H9 (cell line): ENCODE data around the gene HMBS. TPM values are rescaled to one million over a fixed set of nuclear protein-coding genes. Genes with fewer than 3 reads are reported as not detected.

ENCODE experiments used
- DNase-seq: peaks from one replicate; pipeline ENCODE4 v3.0.0-alpha.2; 2017
- H2AFZ ChIP-seq: one replicate; pipeline ENCODE4 v1.6.1; 2013; ENCODE audit warnings: mild to moderate bottlenecking, low read length, control low read depth, moderate library complexity
- H2AK5ac ChIP-seq: 2 replicates; pipeline ENCODE4 v1.6.1; 2013; ENCODE audit warnings: low read length, control low read depth, mixed read lengths; ENCODE audit not compliant: insufficient read length
- H2BK120ac ChIP-seq: one replicate; pipeline ENCODE4 v1.6.1; 2013; ENCODE audit warnings: low read depth, mild to moderate bottlenecking, low read length, control low read depth, inconsistent platforms; ENCODE audit not compliant: poor library complexity, severe bottlenecking
- H2BK12ac ChIP-seq: 2 replicates; pipeline ENCODE4 v1.6.1; 2013; ENCODE audit warnings: low read length, control low read depth, mixed read lengths, low read depth; ENCODE audit not compliant: insufficient read length
- H2BK15ac ChIP-seq: 2 replicates; pipeline ENCODE4 v1.6.1; 2013; ENCODE audit warnings: low read depth, low read length, control low read depth
- H2BK20ac ChIP-seq: one replicate; pipeline ENCODE4 v1.6.1; 2013; ENCODE audit warnings: low read depth, mild to moderate bottlenecking, low read length, control low read depth, inconsistent platforms; ENCODE audit not compliant: poor library complexity, severe bottlenecking
- H2BK5ac ChIP-seq: 2 replicates; pipeline ENCODE4 v1.6.1; 2013; ENCODE audit warnings: low read length, control low read depth, mixed read lengths; ENCODE audit not compliant: insufficient read length
- H3K14ac ChIP-seq: 2 replicates; pipeline ENCODE4 v1.6.1; 2013; ENCODE audit warnings: low read length, control low read depth; ENCODE audit not compliant: insufficient read depth
- H3K18ac ChIP-seq: 2 replicates; pipeline ENCODE4 v1.6.1; 2013; ENCODE audit warnings: low read depth, mild to moderate bottlenecking, mixed read lengths, low read length, control low read depth; ENCODE audit not compliant: insufficient read length
- H3K23ac ChIP-seq: 2 replicates; pipeline ENCODE4 v1.6.1; 2013; ENCODE audit warnings: low read length, control low read depth, mixed read lengths, low read depth; ENCODE audit not compliant: insufficient read length
- H3K23me2 ChIP-seq: 2 replicates; pipeline ENCODE4 v1.6.1; 2013; ENCODE audit warnings: low read depth, mild to moderate bottlenecking, mixed read lengths, low read length, control low read depth; ENCODE audit not compliant: insufficient read length, poor library complexity, severe bottlenecking
- H3K27ac ChIP-seq: 2 replicates; pipeline ENCODE4 v1.5.1; 2013; ENCODE audit warnings: low read length, control low read depth, mixed read lengths, low read depth; ENCODE audit not compliant: insufficient read length
- H3K27me3 ChIP-seq: 2 replicates; pipeline ENCODE4 v1.6.1; 2013; ENCODE audit warnings: low read length, control low read depth, inconsistent platforms; ENCODE audit not compliant: insufficient read depth
- H3K4ac ChIP-seq: 2 replicates; pipeline ENCODE4 v1.6.1; 2013; ENCODE audit warnings: low read depth, mild to moderate bottlenecking, control low read depth, inconsistent platforms, low read length, moderate library complexity
- H3K4me1 ChIP-seq: 2 replicates; pipeline ENCODE4 v1.6.1; 2013; ENCODE audit warnings: low read length, control low read depth, inconsistent platforms; ENCODE audit not compliant: insufficient read depth
- H3K4me2 ChIP-seq: 2 replicates; pipeline ENCODE4 v1.6.1; 2013; ENCODE audit warnings: low read length, control low read depth, mixed read lengths; ENCODE audit not compliant: insufficient read length, insufficient read depth
- H3K56ac ChIP-seq: 2 replicates; pipeline ENCODE4 v1.6.1; 2013; ENCODE audit warnings: low read depth, mild to moderate bottlenecking, mixed read lengths, low read length, control low read depth; ENCODE audit not compliant: insufficient read length
- H3K79me1 ChIP-seq: 2 replicates; pipeline ENCODE4 v1.6.1; 2013; ENCODE audit warnings: low read depth, mild to moderate bottlenecking, moderate library complexity, low read length, control low read depth, inconsistent platforms; ENCODE audit not compliant: insufficient read depth, poor library complexity, severe bottlenecking
- H3K79me2 ChIP-seq: 2 replicates; pipeline ENCODE4 v1.6.1; 2013; ENCODE audit warnings: low read length, control low read depth, inconsistent platforms; ENCODE audit not compliant: insufficient read depth
- H3K9ac ChIP-seq: 2 replicates; pipeline ENCODE4 v1.6.1; 2013; ENCODE audit warnings: low read length, control low read depth, mixed read lengths; ENCODE audit not compliant: insufficient read length; ENCODE audit errors: extremely low read depth
- H3K9me3 ChIP-seq: one replicate; pipeline ENCODE4 v1.6.1; 2013; ENCODE audit warnings: low read depth, low read length, inconsistent platforms; ENCODE audit not compliant: control insufficient read depth
- H3T11ph ChIP-seq: one replicate; pipeline ENCODE4 v1.6.1; 2013; ENCODE audit warnings: mild to moderate bottlenecking, low read length, control low read depth, inconsistent platforms
- H4K20me1 ChIP-seq: one replicate; pipeline ENCODE4 v1.6.1; 2013; ENCODE audit not compliant: control insufficient read depth, insufficient read length, insufficient read depth
- H4K5ac ChIP-seq: 2 replicates; pipeline ENCODE4 v1.6.1; 2013; ENCODE audit warnings: low read depth, mild to moderate bottlenecking, mixed read lengths, low read length, control low read depth; ENCODE audit not compliant: insufficient read length
- H4K8ac ChIP-seq: replicated peaks from 2 replicates; pipeline ENCODE4 v1.6.1; 2013; ENCODE audit warnings: low read length, control low read depth, mixed read lengths, low read depth; ENCODE audit not compliant: insufficient read length
- H4K91ac ChIP-seq: 2 replicates; pipeline ENCODE4 v1.6.1; 2013; ENCODE audit warnings: low read depth, mild to moderate bottlenecking, moderate library complexity, mixed read lengths, low read length, control low read depth; ENCODE audit not compliant: insufficient read length
- H3K27ac Mint-ChIP-seq, 3 experiments: 2 replicates in 2 of 3; 3 replicates in 1 of 3; pipeline ENCODE4 v1.8.0; 2020 to 2021; ENCODE audit warnings: mixed read lengths in 3 of 3, mild to moderate bottlenecking in 1 of 3, moderate library complexity in 1 of 3
- H3K27me3 Mint-ChIP-seq: 2 replicates; pipeline ENCODE4 v1.8.0; 2021; ENCODE audit warnings: low read depth, mild to moderate bottlenecking, moderate library complexity, mixed read lengths
- H3K36me3 Mint-ChIP-seq, 3 experiments: 2 replicates in 2 of 3; 3 replicates in 1 of 3; pipeline ENCODE4 v1.8.0; 2020 to 2021; ENCODE audit warnings: low read depth in 3 of 3, mixed read lengths in 3 of 3; ENCODE audit not compliant: insufficient read depth in 1 of 3
- H3K4me1 Mint-ChIP-seq, 2 experiments: 2 replicates each; pipeline ENCODE4 v1.8.0; 2020; ENCODE audit warnings: mixed read lengths in 2 of 2
- H3K4me3 Mint-ChIP-seq, 2 experiments: 2 replicates in 1 of 2; 3 replicates in 1 of 2; pipeline ENCODE4 v1.8.0; 2020 to 2021; ENCODE audit warnings: mild to moderate bottlenecking in 2 of 2, mixed read lengths in 2 of 2, moderate library complexity in 1 of 2
- H3K9me3 Mint-ChIP-seq, 2 experiments: 2 replicates in 1 of 2; 3 replicates in 1 of 2; pipeline ENCODE4 v1.8.0; 2020; ENCODE audit warnings: mild to moderate bottlenecking in 2 of 2, mixed read lengths in 2 of 2, moderate library complexity in 1 of 2
- WGBS: extraction: QIAGEN DNeasy Blood & Tissue Kit; methylation state at CpG from one replicate; pipeline ENCODE4 v1.1.7; 2013; ENCODE audit warnings: missing lambda C conversion rate, low lambda C conversion rate, mixed read lengths; ENCODE audit not compliant: insufficient read length; ENCODE audit errors: extremely low coverage; 5-methylcytosine and 5-hydroxymethylcytosine counted together
- total RNA-seq: library from RNA; stranded (reverse); gene quantifications from 2 replicates; pipeline ENCODE4 v1.2.1, GENCODE V29; 2021
- TF ChIP-seq, protein P1 (sequence below): fragments of 200-600 bp; sonication (generic); conservative IDR thresholded peaks from 3 replicates; pipeline ENCODE4 v1.8.0; 2021; ENCODE audit warnings: antibody characterized with exemption, mild to moderate bottlenecking

HMBS gene
- total RNA-seq, 1 experiment from 2014 or later: 57.7 TPM

DNA sequence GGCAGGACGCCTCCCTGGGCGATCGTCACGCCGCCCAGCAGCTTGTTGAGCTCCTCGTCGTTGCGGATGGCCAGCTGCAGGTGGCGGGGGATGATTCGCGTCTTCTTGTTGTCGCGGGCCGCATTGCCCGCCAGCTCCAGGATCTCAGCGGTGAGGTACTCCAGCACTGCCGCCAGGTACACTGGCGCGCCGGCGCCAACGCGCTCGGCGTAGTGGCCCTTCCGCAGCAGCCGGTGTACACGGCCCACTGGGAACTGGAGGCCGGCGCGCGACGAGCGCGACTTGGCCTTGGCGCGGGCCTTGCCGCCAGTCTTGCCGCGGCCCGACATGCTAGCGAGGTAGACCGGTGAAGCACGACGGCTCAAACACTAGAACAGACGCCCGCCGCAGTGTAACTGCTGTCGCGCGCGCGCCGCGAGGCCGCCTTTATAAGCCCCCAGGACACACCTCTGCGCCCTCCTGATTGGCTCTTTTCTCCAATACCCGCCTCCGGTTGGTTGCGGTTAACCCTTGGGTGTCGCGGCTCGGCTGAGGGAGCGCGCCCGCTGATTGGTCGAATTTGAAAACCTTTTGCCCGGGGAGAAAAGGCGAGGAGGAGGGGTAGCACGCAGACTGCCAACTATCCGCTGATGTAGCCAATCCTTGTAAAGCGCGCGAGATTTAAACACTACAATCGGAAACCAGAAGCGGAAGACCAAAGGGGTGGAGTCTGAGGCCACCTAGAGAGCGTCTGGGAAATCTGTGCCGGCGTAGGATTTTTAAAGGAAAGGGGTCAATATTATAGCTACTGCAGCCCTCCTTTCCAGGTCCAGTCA, 10.6 kb downstream of the HMBS start:
- H3K27me3 ChIP-seq: no peaks in the 10 kb centered on the region
- no peak overlapping the region for H3K27ac ChIP-seq
- no peak overlapping the region for H2AK5ac ChIP-seq
- Mint-ChIP-seq H3K9me3 (no peaks in the 10 kb centered on the region; a peak in 1 of 5 replicates), H3K27ac (peak overlapping the region; percentile 95 to 97 (median 96); a peak in 6 of 7 replicates), H3K4me1 (peaks cover 32 to 33% of the 10 kb centered on the region in 2 experiments), H3K27me3 (no peaks in the 10 kb centered on the region), H3K36me3 (peaks cover 39 to 65% (median 54%) of the 10 kb centered on the region in 3 experiments), H3K4me3 (peak overlapping the region; percentile 92 to 96)
- H3K23me2 ChIP-seq: peaks cover 13% of the 10 kb centered on the region
- peaks cover 20% of the 10 kb centered on the region; the same call in 1 of the 2 replicates for H3K79me2 ChIP-seq
- no peak overlapping the region for H2BK12ac ChIP-seq
- no peak overlapping the region for H3T11ph ChIP-seq
- peak overlapping the region; percentile 95 for H3K14ac ChIP-seq
- H4K8ac ChIP-seq: no peak overlapping the region
- no peaks in the 10 kb centered on the region for H3K79me1 ChIP-seq
- peak overlapping the region; percentile 81 for H3K18ac ChIP-seq
- DNase-seq: peak; percentile 100
- TF ChIP-seq, protein P1, sequence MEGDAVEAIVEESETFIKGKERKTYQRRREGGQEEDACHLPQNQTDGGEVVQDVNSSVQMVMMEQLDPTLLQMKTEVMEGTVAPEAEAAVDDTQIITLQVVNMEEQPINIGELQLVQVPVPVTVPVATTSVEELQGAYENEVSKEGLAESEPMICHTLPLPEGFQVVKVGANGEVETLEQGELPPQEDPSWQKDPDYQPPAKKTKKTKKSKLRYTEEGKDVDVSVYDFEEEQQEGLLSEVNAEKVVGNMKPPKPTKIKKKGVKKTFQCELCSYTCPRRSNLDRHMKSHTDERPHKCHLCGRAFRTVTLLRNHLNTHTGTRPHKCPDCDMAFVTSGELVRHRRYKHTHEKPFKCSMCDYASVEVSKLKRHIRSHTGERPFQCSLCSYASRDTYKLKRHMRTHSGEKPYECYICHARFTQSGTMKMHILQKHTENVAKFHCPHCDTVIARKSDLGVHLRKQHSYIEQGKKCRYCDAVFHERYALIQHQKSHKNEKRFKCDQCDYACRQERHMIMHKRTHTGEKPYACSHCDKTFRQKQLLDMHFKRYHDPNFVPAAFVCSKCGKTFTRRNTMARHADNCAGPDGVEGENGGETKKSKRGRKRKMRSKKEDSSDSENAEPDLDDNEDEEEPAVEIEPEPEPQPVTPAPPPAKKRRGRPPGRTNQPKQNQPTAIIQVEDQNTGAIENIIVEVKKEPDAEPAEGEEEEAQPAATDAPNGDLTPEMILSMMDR: peak; percentile 27; the same call in 1 of the 3 replicates
- H3K4me2 ChIP-seq: peak overlapping the region; percentile 44
- no peak overlapping the region for H3K23ac ChIP-seq
- H3K56ac ChIP-seq: no peak overlapping the region
- H3K4ac ChIP-seq: no peak overlapping the region; the same call in 1 of the 2 replicates
- H2BK5ac ChIP-seq: no peak overlapping the region
- H3K9me3 ChIP-seq: no peaks in the 10 kb centered on the region
- no peaks in the 10 kb centered on the region for H4K20me1 ChIP-seq
- no peak overlapping the region for H2BK120ac ChIP-seq
- H3K9ac ChIP-seq: peak overlapping the region; percentile 95
- H2AFZ ChIP-seq: no peak overlapping the region
- H3K4me1 ChIP-seq: no peaks in the 10 kb centered on the region; the same call in 1 of the 2 replicates
- no peak overlapping the region for H4K5ac ChIP-seq
- no peak overlapping the region for H2BK20ac ChIP-seq
- no peak overlapping the region for H4K91ac ChIP-seq
- H2BK15ac ChIP-seq: no peak overlapping the region
- WGBS: no CpG with 5 or more reads among the region's 79 CpGs
